ENCODE measurements around the gene BRD4.

Gene BRD4

DNA sequence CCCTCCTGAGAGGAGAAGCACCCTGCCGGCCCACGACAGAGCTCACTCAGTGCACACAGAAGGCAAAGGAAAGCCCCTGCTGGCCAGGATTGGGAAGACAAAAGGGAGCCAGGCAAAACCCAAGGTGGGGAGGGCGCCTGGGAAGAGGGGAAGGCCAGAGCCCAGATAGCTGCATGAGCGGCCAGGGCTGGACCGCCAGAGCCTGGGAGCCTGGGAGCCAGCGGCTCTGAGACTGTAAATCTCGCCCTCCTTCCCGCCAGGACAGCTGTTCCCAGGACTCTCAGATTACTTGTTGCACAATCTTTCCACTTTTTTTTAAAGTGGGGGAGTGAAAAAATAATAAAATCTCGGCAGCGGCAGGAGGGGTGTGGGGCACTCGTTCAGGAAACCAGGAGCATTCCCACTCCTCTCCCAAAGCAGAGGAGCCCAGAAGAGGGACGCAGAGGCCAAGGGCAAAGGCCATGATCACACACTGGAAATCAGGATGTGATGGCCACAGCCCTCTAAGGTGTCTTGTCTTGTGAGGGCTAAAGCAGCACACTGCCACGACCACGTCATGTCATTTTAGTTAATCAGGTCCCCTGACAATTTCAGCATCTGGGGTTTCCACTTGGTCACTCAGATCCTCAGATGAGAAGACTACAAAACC, 80.5 kb downstream of the BRD4 start:
- no peak for DNase-seq
- Histone ChIP-seq H3K4me1 (ENCODE audit: control extremely low read depth in 1 of 4, control insufficient read depth in 4 of 4, insufficient read depth in 4 of 4, low read length in 3 of 4) (no peaks in the 10 kb centered on the region), H3K9me3 (ENCODE audit: control extremely low read depth in 1 of 5, control insufficient read depth in 4 of 5, insufficient read depth in 2 of 5, low read depth in 1 of 5, low read length in 4 of 5) (no peaks in the 10 kb centered on the region), H3K36me3 (ENCODE audit: control insufficient read depth in 4 of 4, insufficient read depth in 4 of 4, low read length in 3 of 4) (peaks cover 36 to 97% (median 80%) of the 10 kb centered on the region in 4 experiments), H3K27ac (ENCODE audit: insufficient read depth in 1 of 2, low read depth in 1 of 2, low read length in 2 of 2, poor library complexity in 1 of 2, severe bottlenecking in 2 of 2) (no peak overlapping the region), H3K27me3 (replicated peaks in 2 of 5; ENCODE audit: control insufficient read depth in 4 of 5, insufficient read depth in 5 of 5, low read length in 4 of 5) (no peaks in the 10 kb centered on the region), H3K4me3 (ENCODE audit: control insufficient read depth in 1 of 7, extremely low read depth in 1 of 7, insufficient read depth in 4 of 7, low read depth in 2 of 7, low read length in 6 of 7) (no peak overlapping the region)
- 96% methylated on average over 6 of the region's 14 CpGs for WGBS (ENCODE audit: insufficient coverage)
- ChIA-PET CTCF (interaction anchor here (1.2 to 2.5 kb wide), 9 partner anchors 8 to 80 kb away, joined by 3 to 10 read pairs (median 4); no protein-coding TSS in a partner anchor), POLR2A (no interaction called here)

DNA sequence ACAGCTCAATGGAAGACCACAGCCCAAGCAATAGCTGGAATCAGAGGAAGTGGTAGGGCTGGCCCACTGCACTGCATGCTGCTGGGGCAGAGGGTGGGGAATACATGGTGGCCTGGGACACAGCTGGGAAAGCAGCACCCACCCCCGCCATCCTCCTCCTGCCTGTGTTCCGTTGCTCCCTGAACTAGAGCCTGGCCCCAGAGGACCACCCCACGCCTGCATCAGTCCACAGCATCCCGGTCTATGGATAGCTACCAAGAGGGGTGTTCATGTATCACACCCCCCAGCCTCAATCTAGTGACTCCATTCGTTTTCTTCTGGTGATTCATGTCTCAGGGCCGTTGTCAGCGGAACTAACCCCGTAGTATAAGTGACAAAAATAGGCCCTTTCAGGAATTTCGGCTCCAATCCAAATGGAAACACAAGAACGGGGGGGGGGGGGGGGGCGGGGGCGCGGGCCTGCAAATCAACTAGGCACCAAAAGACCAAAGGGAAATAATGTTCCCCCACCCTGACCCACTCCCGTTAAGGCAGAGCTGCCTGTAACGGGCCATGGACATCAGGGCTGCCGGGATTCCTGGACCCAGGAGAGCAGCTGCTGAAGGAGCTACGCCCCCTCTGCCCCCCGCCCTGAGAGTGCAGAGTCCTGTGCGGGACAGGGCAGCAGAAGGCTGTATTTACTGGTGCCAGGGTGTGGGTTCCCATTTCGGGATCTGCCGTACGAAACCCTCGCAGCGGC, 81.2 kb downstream of the BRD4 start:
- DNase-seq = no peak
- Histone ChIP-seq H3K27ac (ENCODE audit: insufficient read depth in 1 of 2, low read depth in 1 of 2, low read length in 2 of 2, poor library complexity in 1 of 2, severe bottlenecking in 2 of 2) (no peak overlapping the region), H3K4me1 (ENCODE audit: control extremely low read depth in 1 of 4, control insufficient read depth in 4 of 4, insufficient read depth in 4 of 4, low read length in 3 of 4) (no peaks in the 10 kb centered on the region), H3K9me3 (ENCODE audit: control extremely low read depth in 1 of 5, control insufficient read depth in 4 of 5, insufficient read depth in 2 of 5, low read depth in 1 of 5, low read length in 4 of 5) (no peaks in the 10 kb centered on the region), H3K36me3 (ENCODE audit: control insufficient read depth in 4 of 4, insufficient read depth in 4 of 4, low read length in 3 of 4) (peaks cover 34 to 97% (median 79%) of the 10 kb centered on the region in 4 experiments), H3K27me3 (replicated peaks in 2 of 5; ENCODE audit: control insufficient read depth in 4 of 5, insufficient read depth in 5 of 5, low read length in 4 of 5) (no peaks in the 10 kb centered on the region), H3K4me3 (ENCODE audit: control insufficient read depth in 1 of 7, extremely low read depth in 1 of 7, insufficient read depth in 4 of 7, low read depth in 2 of 7, low read length in 6 of 7) (no peak overlapping the region)
- ChIA-PET POLR2A (no interaction called here), CTCF (interaction anchor here (1.0 to 2.5 kb wide), 13 partner anchors 9 to 97 kb away, joined by 3 to 11 read pairs (median 4); no protein-coding TSS in a partner anchor)
- 96% methylated on average over 16 of the region's 24 CpGs for WGBS (ENCODE audit: insufficient coverage)

DNA sequence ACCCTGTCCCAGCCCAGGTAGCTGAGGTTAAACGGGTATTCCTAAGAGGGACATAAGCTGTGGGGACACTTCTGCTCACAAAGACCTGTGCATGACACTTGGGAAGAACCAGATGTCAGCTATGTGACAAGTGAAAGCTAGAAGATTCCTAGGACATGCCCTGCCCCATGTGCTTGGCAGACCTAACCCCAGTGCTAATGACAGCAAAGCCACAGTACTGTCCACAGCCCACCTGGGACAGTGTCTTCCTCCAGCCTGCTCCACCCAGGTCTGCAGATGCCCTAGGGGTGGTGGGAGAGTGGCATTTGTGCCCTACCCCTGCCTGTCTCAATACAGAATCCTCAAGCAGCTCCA, 81.7 kb downstream of the BRD4 start:
- 100% methylated on average over 1 of the region's 1 CpG for WGBS (ENCODE audit: insufficient coverage)
- peaks cover 33 to 97% (median 79%) of the 10 kb centered on the region in 4 experiments for H3K36me3 ChIP-seq (ENCODE audit: control insufficient read depth in 4 of 4, insufficient read depth in 4 of 4, low read length in 3 of 4)
- H3K4me1 ChIP-seq (ENCODE audit: control extremely low read depth in 1 of 4, control insufficient read depth in 4 of 4, insufficient read depth in 4 of 4, low read length in 3 of 4) = no peaks in the 10 kb centered on the region
- POLR2A ChIA-PET = no interaction called here
- no peak for DNase-seq
- no peaks in the 10 kb centered on the region for H3K27me3 ChIP-seq (replicated peaks in 2 of 5; ENCODE audit: control insufficient read depth in 4 of 5, insufficient read depth in 5 of 5, low read length in 4 of 5)
- H3K4me3 ChIP-seq (ENCODE audit: control insufficient read depth in 1 of 7, extremely low read depth in 1 of 7, insufficient read depth in 4 of 7, low read depth in 2 of 7, low read length in 6 of 7) = no peak overlapping the region
- CTCF ChIA-PET = interaction anchor here (1.0 to 2.5 kb wide), 12 partner anchors 10 to 96 kb away, joined by 3 to 11 read pairs (median 5); no protein-coding TSS in a partner anchor
- H3K27ac ChIP-seq (ENCODE audit: insufficient read depth in 1 of 2, low read depth in 1 of 2, low read length in 2 of 2, poor library complexity in 1 of 2, severe bottlenecking in 2 of 2) = no peak overlapping the region
- H3K9me3 ChIP-seq (ENCODE audit: control extremely low read depth in 1 of 5, control insufficient read depth in 4 of 5, insufficient read depth in 2 of 5, low read depth in 1 of 5, low read length in 4 of 5) = no peaks in the 10 kb centered on the region

- 96% methylated on average over 9 of the region's 15 CpGs for WGBS (ENCODE audit: insufficient coverage)
- DNase-seq = no peak
- H3K36me3 ChIP-seq (ENCODE audit: control insufficient read depth in 4 of 4, insufficient read depth in 4 of 4, low read length in 3 of 4) = peaks cover 36 to 97% (median 78%) of the 10 kb centered on the region in 4 experiments
- POLR2A ChIA-PET = no interaction called here
- H3K4me1 ChIP-seq (ENCODE audit: control extremely low read depth in 1 of 4, control insufficient read depth in 4 of 4, insufficient read depth in 4 of 4, low read length in 3 of 4) = no peaks in the 10 kb centered on the region
- no peaks in the 10 kb centered on the region for H3K9me3 ChIP-seq (ENCODE audit: control extremely low read depth in 1 of 5, control insufficient read depth in 4 of 5, insufficient read depth in 2 of 5, low read depth in 1 of 5, low read length in 4 of 5)
- no peak overlapping the region for H3K27ac ChIP-seq (ENCODE audit: insufficient read depth in 1 of 2, low read depth in 1 of 2, low read length in 2 of 2, poor library complexity in 1 of 2, severe bottlenecking in 2 of 2)
- H3K27me3 ChIP-seq (replicated peaks in 2 of 5; ENCODE audit: control insufficient read depth in 4 of 5, insufficient read depth in 5 of 5, low read length in 4 of 5) = no peaks in the 10 kb centered on the region
- CTCF ChIA-PET = interaction anchor here (0.8 to 2.5 kb wide), 14 partner anchors 9 to 95 kb away, joined by 3 to 11 read pairs (median 4); no protein-coding TSS in a partner anchor
- H3K4me3 ChIP-seq (ENCODE audit: control insufficient read depth in 1 of 7, extremely low read depth in 1 of 7, insufficient read depth in 4 of 7, low read depth in 2 of 7, low read length in 6 of 7) = no peak overlapping the region
Measured at GRCh38 chr19:15249972-15250639, 82.2 kb downstream of the BRD4 start.

- no peak for DNase-seq
- 98% methylated on average over 5 of the region's 6 CpGs for WGBS (ENCODE audit: insufficient coverage)
- Histone ChIP-seq H3K27me3 (replicated peaks in 2 of 5; ENCODE audit: control insufficient read depth in 4 of 5, insufficient read depth in 5 of 5, low read length in 4 of 5) (no peaks in the 10 kb centered on the region), H3K4me3 (ENCODE audit: control insufficient read depth in 1 of 7, extremely low read depth in 1 of 7, insufficient read depth in 4 of 7, low read depth in 2 of 7, low read length in 6 of 7) (no peak overlapping the region), H3K4me1 (ENCODE audit: control extremely low read depth in 1 of 4, control insufficient read depth in 4 of 4, insufficient read depth in 4 of 4, low read length in 3 of 4) (no peaks in the 10 kb centered on the region), H3K27ac (ENCODE audit: insufficient read depth in 1 of 2, low read depth in 1 of 2, low read length in 2 of 2, poor library complexity in 1 of 2, severe bottlenecking in 2 of 2) (no peak overlapping the region), H3K9me3 (ENCODE audit: control extremely low read depth in 1 of 5, control insufficient read depth in 4 of 5, insufficient read depth in 2 of 5, low read depth in 1 of 5, low read length in 4 of 5) (no peaks in the 10 kb centered on the region), H3K36me3 (ENCODE audit: control insufficient read depth in 4 of 4, insufficient read depth in 4 of 4, low read length in 3 of 4) (peaks cover 39 to 97% (median 78%) of the 10 kb centered on the region in 4 experiments)
- ChIA-PET CTCF (interaction anchor here (0.8 to 2.5 kb wide), 8 partner anchors 10 to 95 kb away, joined by 3 to 11 read pairs (median 4); no protein-coding TSS in a partner anchor), POLR2A (no interaction called here)
Measured at GRCh38 chr19:15249528-15249874, 82.8 kb downstream of the BRD4 start.

DNA sequence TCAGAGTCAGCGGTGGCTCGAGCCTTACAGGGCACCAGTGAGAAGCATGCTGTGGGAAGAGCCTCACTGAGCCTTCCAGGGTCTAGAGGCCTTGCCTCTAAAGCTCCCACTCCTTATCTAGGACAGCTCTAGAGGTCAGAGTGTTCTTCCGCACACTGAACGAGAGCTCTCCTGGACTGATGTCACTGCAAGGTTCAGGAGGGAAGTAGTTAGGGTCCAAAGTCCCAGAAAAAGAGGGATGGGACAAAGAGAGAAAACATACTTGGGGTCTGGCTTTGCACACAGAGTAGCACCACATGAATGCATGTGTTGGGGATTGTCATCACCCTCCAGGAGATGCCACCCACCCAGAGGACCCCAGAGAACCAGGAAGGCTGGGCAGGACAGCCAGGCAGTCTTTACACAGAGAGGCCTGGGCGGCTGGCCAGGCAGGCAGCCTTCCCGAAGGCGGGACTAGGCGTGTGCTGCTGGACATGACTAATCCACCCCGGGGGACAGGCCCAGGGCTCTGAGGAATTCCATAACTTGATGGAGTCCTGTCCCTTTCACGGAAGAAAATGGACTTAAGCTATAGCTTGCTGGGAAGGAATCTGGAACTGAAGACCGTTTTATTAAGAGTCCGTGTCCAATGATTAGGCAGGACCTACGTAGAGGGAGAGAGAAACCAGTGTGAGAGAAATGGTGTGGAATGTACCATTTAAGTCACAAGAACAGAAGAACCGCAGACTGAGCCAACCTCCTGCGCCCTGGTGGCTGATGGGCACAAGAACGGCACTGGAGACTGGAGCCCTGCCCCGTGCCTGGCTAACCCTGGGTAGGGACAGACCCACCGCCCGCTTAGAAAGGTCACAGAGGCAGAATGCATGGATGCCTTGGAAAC, 83.5 kb downstream of the BRD4 start:
- ChIA-PET CTCF (interaction anchor here (0.8 to 2.4 kb wide), 7 partner anchors 10 to 94 kb away, joined by 3 to 11 read pairs (median 4); no protein-coding TSS in a partner anchor), POLR2A (no interaction called here)
- DNase-seq = no peak
- Histone ChIP-seq H3K27me3 (replicated peaks in 2 of 5; ENCODE audit: control insufficient read depth in 4 of 5, insufficient read depth in 5 of 5, low read length in 4 of 5) (no peaks in the 10 kb centered on the region), H3K27ac (ENCODE audit: insufficient read depth in 1 of 2, low read depth in 1 of 2, low read length in 2 of 2, poor library complexity in 1 of 2, severe bottlenecking in 2 of 2) (no peak overlapping the region), H3K4me1 (ENCODE audit: control extremely low read depth in 1 of 4, control insufficient read depth in 4 of 4, insufficient read depth in 4 of 4, low read length in 3 of 4) (no peaks in the 10 kb centered on the region), H3K9me3 (ENCODE audit: control extremely low read depth in 1 of 5, control insufficient read depth in 4 of 5, insufficient read depth in 2 of 5, low read depth in 1 of 5, low read length in 4 of 5) (no peaks in the 10 kb centered on the region), H3K4me3 (ENCODE audit: control insufficient read depth in 1 of 7, extremely low read depth in 1 of 7, insufficient read depth in 4 of 7, low read depth in 2 of 7, low read length in 6 of 7) (no peak overlapping the region), H3K36me3 (ENCODE audit: control insufficient read depth in 4 of 4, insufficient read depth in 4 of 4, low read length in 3 of 4) (peaks cover 35 to 96% (median 76%) of the 10 kb centered on the region in 4 experiments)
- WGBS (ENCODE audit: insufficient coverage) = 95% methylated on average over 19 of the region's 19 CpGs
